HT-29 (cell line): ENCODE results near the gene RBM38. TPM values are rescaled to one million over a fixed set of nuclear protein-coding genes. Genes with fewer than 3 reads are reported as not detected.

ENCODE experiments used
- DNase-seq: peaks from one replicate; pipeline ENCODE4 v3.0.0-alpha.2; 2015; ENCODE audit warnings: low spot score
- total RNA-seq: library from RNA; depleted of rRNA; stranded (reverse); fragments of >200 nt; shearing (Covaris generic); gene quantifications from 2 replicates; pipeline ENCODE4 v1.2.3, GENCODE V29; 2014; rRNA removed

The RBM38 gene
- total RNA-seq, 1 experiment from 2014 or later: 102 TPM

- DNase-seq: no peak
These were observed 59.7 kb downstream of the RBM38 start for GRCh38 chr20:57450931-57451330.

GRCh38 chr20:57451431-57451794, 60.2 kb downstream of the RBM38 start:
- DNase-seq: no peak

- DNase-seq: no peak
These were observed 60.8 kb downstream of the RBM38 start for GRCh38 chr20:57451795-57452661.

GRCh38 chr20:57455386-57455785, 64.2 kb downstream of the RBM38 start:
- no peak for DNase-seq

GRCh38 chr20:57456116-57456515, 64.9 kb downstream of the RBM38 start:
- no peak for DNase-seq

- no peak for DNase-seq
These were observed 66.3 kb downstream of the RBM38 start for GRCh38 chr20:57457243-57458095.

- DNase-seq: no peak
These were observed 67.4 kb downstream of the RBM38 start for GRCh38 chr20:57458400-57459160.

Other genes starting within 250 kb of the RBM38 start
- gene BMP7, start 124.8 kb upstream of the RBM38 start, total RNA-seq: not detected in 2 replicates
- not detected in 2 replicates for gene SPO11, start 61.6 kb upstream of the RBM38 start, total RNA-seq
- gene RAE1, start 40.1 kb upstream of the RBM38 start, total RNA-seq: 57.7 and 67.9 TPM in 2 replicates
- gene CTCFL, start 133.7 kb downstream of the RBM38 start, total RNA-seq: not detected in 2 replicates
- gene PCK1, start 169.7 kb downstream of the RBM38 start, total RNA-seq: 0.94 and 1.9 TPM in 2 replicates
- gene ZBP1, start 229.0 kb downstream of the RBM38 start, total RNA-seq: 0.70 and 2.0 TPM in 2 replicates